Activated CD8-positive, alpha-beta memory T cell treated with anti-CD3 and anti-CD28 coated beads for 4 hours (primary cell): ENCODE results near the gene PTPRZ1.

Source experiments
- DNase-seq, 2 donors: peaks; one replicate each; pipeline ENCODE4 v3.0.0-alpha.2; 2020; ENCODE audit warnings: low read depth in 2 of 2

PTPRZ1 gene

GRCh38 chr7:121954803-121955202 is 81.8 kb downstream of the PTPRZ1 start:
- DNase-seq = no peak

- no peak for DNase-seq
Observed at GRCh38 chr7:121957626-121958025, 84.7 kb downstream of the PTPRZ1 start.

GRCh38 chr7:121960678-121961077 is 87.7 kb downstream of the PTPRZ1 start:
- no peak for DNase-seq

GRCh38 chr7:121961089-121961867 is 88.3 kb downstream of the PTPRZ1 start:
- DNase-seq = no peak

DNA sequence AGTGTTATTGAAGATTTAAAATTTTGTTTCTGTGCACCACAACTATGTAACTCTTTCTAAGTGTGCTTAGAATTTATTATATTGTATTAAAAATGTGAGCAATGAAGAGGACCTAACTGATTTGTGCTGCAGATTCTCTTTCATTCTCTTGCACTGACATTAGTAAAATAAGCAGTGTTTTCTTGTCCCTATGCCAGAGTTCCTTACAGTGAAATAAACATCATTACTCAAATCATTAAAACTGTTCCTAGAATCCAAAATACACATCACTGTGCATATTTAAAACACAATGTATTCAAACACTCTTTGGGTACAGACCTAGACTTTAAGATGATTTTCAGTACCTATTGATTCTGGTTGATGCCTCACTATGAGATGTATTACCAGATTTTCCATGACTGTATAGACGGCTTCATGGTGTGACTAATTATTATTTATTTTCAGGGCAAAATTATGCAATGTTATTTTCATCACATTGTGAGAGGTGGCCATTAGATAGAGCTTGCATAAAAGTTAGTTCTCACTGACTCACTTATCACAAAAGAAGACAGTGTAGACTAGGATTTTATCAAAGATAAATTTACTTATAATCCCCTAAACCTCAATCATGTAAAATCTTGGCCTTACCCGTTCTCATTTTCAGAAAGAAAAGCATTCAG is 93.4 kb downstream of the PTPRZ1 start:
- no peak for DNase-seq

GRCh38 chr7:121966935-121967332 is 94.0 kb downstream of the PTPRZ1 start:
- no peak for DNase-seq

- no peak for DNase-seq
Observed at GRCh38 chr7:121985476-121986030, 112.6 kb downstream of the PTPRZ1 start.

GRCh38 chr7:121992068-121992467 is 119.1 kb downstream of the PTPRZ1 start:
- DNase-seq = no peak

DNA sequence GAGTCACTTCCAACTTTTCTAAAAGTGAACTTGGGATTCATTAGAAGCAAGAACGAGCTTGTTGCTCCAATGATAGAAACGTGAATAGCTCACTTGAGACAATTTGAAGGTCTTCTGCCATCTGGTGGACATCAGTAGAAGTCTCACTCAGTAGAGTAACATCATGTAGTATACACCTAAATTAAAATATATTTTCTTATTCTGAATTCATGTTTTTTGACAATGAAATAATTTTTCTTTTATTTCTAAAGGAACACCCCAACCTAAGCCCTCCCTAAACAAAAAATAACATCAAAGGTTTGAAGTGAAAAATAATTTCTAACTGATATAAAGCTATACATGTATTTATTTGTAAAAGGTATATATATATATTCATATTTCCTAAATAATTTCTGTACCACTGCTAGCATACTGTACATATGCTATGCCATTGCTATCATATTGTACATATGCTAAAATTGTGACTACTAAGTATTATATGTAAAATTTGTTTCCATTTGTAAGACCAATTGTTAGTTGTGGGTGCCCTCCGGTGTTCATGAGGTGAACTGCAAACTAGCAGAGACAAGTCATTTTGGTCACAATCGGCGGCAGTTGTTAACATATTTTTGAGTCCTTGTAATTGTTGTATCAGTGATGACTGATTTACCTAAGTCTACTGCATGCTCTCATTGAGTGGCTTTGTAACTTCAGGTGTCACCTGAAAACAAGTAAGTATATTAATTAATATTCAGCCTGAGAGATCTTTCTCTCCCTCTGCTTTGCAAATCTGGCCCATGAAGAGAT is 121.9 kb downstream of the PTPRZ1 start:
- no peak for DNase-seq

- no peak for DNase-seq
Observed at GRCh38 chr7:122006687-122007086, 133.7 kb downstream of the PTPRZ1 start.

DNA sequence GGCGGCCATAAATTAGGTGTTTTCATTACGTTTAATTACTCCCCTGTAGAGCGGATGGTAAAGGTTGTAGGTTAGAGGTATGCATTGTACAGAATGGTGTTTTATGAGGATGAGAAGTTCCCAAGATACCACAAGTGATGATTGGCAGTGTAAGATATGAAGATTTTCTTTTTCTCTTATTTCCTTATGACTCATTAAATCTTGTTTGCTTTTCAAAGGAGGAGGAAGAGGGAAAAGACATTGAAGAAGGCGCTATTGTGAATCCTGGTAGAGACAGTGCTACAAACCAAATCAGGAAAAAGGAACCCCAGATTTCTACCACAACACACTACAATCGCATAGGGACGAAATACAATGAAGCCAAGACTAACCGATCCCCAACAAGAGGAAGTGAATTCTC is 137.2 kb downstream of the PTPRZ1 start:
- DNase-seq = no peak

GRCh38 chr7:122013065-122013464 is 140.1 kb downstream of the PTPRZ1 start:
- no peak for DNase-seq

DNA sequence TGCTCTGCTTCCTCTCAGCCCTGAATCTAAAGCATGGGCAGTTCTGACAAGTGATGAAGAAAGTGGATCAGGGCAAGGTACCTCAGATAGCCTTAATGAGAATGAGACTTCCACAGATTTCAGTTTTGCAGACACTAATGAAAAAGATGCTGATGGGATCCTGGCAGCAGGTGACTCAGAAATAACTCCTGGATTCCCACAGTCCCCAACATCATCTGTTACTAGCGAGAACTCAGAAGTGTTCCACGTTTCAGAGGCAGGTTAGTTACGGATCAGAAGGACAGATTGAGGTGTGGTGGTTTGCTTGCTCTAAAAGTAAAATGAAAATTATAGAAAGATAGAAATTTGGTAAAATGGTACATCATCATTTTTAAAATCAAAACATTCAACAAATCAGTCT is 140.7 kb downstream of the PTPRZ1 start:
- no peak for DNase-seq

GRCh38 chr7:122014697-122015096 is 141.7 kb downstream of the PTPRZ1 start:
- no peak for DNase-seq

DNA sequence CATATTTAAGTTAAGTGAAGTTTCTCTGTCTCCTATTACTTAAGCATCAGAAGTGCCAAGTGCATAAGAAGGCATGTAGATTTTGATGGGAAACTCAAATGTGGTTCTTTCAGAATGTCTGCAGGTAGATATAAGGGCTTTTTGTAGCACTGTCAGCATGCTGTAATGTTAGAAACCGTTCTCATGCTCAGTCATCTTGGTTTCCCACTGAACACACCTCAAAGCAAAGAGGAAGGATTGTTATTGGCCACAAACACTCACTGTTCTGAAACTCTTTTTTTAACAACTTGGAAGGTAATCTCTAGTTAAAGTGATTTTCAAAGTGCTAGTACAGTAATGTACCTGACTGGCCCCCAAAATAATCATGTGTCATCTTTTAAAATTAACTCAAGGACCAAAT is 145.1 kb downstream of the PTPRZ1 start:
- DNase-seq = no peak

DNA sequence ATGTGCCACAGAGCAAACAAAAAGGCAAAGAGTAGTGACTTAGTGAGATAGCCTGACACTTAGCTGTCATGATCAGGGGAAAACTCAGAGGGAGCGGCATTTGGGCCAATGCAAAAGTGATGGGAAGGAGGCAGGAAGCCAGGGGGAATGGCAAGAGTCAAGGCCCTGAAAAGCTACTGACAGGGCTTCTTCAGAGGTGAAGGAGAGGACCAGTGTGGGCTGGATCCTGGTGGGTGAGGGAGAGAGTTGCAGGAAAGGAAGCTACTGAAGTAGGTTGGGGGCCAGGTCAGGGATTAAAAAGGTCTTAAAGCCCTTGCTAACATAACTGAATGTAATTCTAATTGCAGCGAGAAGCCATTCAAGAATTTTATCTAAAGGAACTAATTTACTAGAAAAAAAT is 154.1 kb downstream of the PTPRZ1 start:
- DNase-seq = no peak

DNA sequence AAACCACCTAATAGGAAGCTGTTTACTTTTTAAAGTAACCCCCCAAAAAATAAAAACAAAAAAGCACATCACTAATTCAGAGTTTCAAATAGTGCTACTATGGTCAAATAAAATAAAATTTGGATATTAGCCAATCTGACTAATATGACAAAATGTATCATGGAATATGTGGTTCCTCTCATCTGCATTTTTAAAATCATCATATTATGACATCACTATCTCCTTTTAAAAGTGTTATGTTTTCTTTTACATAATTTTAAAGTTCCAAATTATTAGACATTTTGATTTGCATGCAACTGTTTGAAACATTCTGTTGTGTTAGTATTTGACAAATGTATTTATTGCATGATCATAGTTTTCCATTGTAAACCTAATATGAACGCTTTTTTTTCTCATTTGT is 160.7 kb downstream of the PTPRZ1 start:
- no peak for DNase-seq

DNA sequence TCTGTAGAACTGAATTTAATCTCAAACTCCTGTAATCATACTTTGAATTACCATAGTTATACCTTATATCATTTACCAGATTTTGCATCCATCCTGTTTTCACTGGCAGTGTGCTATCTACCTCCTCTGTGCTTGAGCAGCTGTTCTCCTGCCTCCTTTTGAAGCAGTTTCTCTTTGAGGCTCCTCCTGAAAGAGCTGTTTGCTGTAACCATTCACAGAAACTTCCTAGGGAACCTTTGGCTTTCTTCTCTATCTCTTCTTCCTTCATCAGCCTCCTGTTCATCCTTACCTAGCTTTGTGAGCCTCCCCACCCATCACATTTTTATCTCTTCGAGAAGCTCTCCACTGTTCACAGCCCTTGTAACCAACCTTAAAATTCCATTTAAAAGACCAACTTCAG is 162.9 kb downstream of the PTPRZ1 start:
- no peak for DNase-seq

DNA sequence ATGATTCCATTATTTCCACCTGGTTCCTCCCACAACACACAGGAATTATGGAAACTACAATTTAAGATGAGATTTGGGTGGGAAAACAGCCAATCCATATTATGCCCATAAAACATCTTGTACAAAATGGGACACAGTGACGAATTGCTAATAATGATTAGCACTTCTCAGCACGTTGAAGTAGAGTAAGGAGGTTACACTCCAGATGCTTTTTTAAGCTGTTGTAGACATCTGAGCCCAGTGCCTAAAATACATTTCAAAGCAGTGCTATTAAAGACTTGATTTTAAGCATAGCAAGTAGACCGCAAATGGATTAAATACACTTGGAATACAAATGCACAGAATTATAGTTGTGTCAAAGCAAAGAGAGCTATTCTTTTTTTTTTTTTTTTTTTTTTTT is 165.2 kb downstream of the PTPRZ1 start:
- no peak for DNase-seq

- no peak for DNase-seq
Observed at GRCh38 chr7:122038904-122039303, 165.9 kb downstream of the PTPRZ1 start.

GRCh38 chr7:122040147-122040546 is 167.2 kb downstream of the PTPRZ1 start:
- no peak for DNase-seq

DNA sequence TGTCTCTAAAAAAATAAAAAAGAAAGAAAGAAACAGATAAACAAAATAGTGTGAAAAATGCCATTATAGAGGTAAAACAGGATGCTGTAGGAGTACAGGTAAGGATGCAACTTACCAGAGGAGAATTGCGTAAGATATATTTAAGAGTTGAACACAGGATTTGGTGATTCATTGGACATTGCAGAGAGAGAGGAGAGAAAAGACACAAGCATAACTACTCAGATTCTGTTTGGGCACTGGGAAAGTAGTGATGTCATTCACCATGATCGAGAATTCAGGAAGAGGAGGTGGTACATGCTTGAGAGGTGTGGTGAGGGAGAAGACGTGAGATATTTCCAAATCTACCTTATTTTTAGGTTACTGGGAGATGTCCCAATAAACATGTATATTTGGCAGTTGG is 173.4 kb downstream of the PTPRZ1 start:
- DNase-seq = no peak
